ENCODE data around the gene ANKRD23. TPM values are rescaled to one million over a fixed set of nuclear protein-coding genes. Genes with fewer than 3 reads are reported as not detected.

The ANKRD23 gene
- total and polyA plus RNA-seq, 2 of the 13 experiments (the other 11 are each of a cell fraction or from before 2014, with no cell fraction given) = 1.5 to 1.6 TPM

- TF ChIP-seq ZBTB44 (CRISPR knock-in tag; IDR thresholded peaks at IDR 0.05) (no peak), ARNTL (CRISPR knock-in tag; IDR thresholded peaks at IDR 0.05) (no peak; the same call in 1 of the 2 replicates), STAG1 (CRISPR knock-in tag; IDR thresholded peaks at IDR 0.05) (no peak), ZNF597 (CRISPR knock-in tag; IDR thresholded peaks at IDR 0.05) (no peak), STAT6 (CRISPR knock-in tag; IDR thresholded peaks at IDR 0.05; ENCODE audit: borderline replicate concordance) (no peak), HNRNPH1 (optimal IDR thresholded peaks at IDR 0.05; ENCODE audit: low read depth, low read length) (no peak), NFIC (IDR thresholded peaks at IDR 0.05; ENCODE audit: low read length) (no peak), ZNF567 (CRISPR knock-in tag; IDR thresholded peaks at IDR 0.05; ENCODE audit: borderline replicate concordance) (no peak), CENPX (CRISPR knock-in tag; IDR thresholded peaks at IDR 0.05) (no peak), TEAD2 (CRISPR knock-in tag; IDR thresholded peaks at IDR 0.05) (no peak), FIP1L1 (IDR thresholded peaks at IDR 0.05; ENCODE audit: borderline replicate concordance, insufficient read depth, low read depth, low read length) (no peak), ZNF781 (CRISPR knock-in tag; IDR thresholded peaks at IDR 0.05; ENCODE audit: borderline replicate concordance, not compliant biosample characterization) (peak; percentile 54), ZNF547 (CRISPR knock-in tag; IDR thresholded peaks at IDR 0.05) (no peak), SNAPC2 (CRISPR knock-in tag; IDR thresholded peaks at IDR 0.05) (no peak), ZSCAN9 (CRISPR knock-in tag; IDR thresholded peaks at IDR 0.05; ENCODE audit: borderline replicate concordance) (no peak), KDM1A (CRISPR knock-in tag; IDR thresholded peaks at IDR 0.05) (0 out of 2 replicates have a peak, but pooled peaks have one; percentile 26), POLR2AphosphoS2 (IDR thresholded peaks at IDR 0.05; ENCODE audit: low read depth, low read length) (peak; percentile 36; the same call in 1 of the 2 replicates)
- TF ChIP-seq, protein P1, sequence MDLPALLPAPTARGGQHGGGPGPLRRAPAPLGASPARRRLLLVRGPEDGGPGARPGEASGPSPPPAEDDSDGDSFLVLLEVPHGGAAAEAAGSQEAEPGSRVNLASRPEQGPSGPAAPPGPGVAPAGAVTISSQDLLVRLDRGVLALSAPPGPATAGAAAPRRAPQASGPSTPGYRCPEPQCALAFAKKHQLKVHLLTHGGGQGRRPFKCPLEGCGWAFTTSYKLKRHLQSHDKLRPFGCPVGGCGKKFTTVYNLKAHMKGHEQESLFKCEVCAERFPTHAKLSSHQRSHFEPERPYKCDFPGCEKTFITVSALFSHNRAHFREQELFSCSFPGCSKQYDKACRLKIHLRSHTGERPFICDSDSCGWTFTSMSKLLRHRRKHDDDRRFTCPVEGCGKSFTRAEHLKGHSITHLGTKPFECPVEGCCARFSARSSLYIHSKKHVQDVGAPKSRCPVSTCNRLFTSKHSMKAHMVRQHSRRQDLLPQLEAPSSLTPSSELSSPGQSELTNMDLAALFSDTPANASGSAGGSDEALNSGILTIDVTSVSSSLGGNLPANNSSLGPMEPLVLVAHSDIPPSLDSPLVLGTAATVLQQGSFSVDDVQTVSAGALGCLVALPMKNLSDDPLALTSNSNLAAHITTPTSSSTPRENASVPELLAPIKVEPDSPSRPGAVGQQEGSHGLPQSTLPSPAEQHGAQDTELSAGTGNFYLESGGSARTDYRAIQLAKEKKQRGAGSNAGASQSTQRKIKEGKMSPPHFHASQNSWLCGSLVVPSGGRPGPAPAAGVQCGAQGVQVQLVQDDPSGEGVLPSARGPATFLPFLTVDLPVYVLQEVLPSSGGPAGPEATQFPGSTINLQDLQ (CRISPR knock-in tag; IDR thresholded peaks at IDR 0.05) = peak; percentile 80; the same call in 1 of the 2 replicates
- TF ChIP-seq, protein P2, sequence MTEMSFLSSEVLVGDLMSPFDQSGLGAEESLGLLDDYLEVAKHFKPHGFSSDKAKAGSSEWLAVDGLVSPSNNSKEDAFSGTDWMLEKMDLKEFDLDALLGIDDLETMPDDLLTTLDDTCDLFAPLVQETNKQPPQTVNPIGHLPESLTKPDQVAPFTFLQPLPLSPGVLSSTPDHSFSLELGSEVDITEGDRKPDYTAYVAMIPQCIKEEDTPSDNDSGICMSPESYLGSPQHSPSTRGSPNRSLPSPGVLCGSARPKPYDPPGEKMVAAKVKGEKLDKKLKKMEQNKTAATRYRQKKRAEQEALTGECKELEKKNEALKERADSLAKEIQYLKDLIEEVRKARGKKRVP (CRISPR knock-in tag; IDR thresholded peaks at IDR 0.05) = no peak
Measured at GRCh38 chr2:96867756-96868554, 24.1 kb upstream of the ANKRD23 start (continued).

All from HepG2 (cell line).